ENCODE results near the gene ZNF782. TPM values are rescaled to one million over a fixed set of nuclear protein-coding genes. Genes with fewer than 3 reads are reported as not detected.
"Not testable (repeated sequence)": the region's sequence is repeated elsewhere in the genome, so short reads cannot be mapped to it uniquely, and the experiment has no call there.

ZNF782 gene
- total RNA-seq, 1 donor, result 5.4 TPM

DNA sequence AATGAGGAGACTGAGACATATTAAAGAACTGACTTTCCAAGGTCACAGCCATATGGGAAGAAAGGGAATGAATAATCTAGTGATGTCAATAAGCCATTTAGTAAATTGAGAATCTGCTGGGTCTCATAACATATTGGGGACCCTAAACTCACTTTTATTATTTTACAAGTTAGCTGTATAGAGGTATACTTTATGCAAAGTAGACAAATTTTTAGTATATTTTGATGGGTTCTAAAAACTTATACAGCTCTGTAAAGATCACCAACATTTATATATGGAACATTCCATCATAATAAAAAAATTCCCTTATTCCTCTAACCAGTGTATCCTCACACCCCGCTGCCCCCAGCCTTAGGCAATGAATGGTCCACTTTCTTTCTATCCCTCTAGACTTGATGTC lies 40.7 kb downstream of the ZNF782 start:
- no peaks in the 10 kb centered on the region for H3K36me3 ChIP-seq (ENCODE audit: insufficient read depth, low read length)
- no peak for DNase-seq (ENCODE audit: insufficient read length, low spot score, missing footprints)
- no peaks in the 10 kb centered on the region for H3K79me2 ChIP-seq (ENCODE audit: insufficient read depth, low read length)
- H3K4me3 ChIP-seq (ENCODE audit: insufficient read depth, low read length), result no peak overlapping the region
- no peak overlapping the region for H3K27ac ChIP-seq (ENCODE audit: low read depth, low read length)
- H2AFZ ChIP-seq (ENCODE audit: low read length), result no peak overlapping the region
- TF ChIP-seq, protein P1, sequence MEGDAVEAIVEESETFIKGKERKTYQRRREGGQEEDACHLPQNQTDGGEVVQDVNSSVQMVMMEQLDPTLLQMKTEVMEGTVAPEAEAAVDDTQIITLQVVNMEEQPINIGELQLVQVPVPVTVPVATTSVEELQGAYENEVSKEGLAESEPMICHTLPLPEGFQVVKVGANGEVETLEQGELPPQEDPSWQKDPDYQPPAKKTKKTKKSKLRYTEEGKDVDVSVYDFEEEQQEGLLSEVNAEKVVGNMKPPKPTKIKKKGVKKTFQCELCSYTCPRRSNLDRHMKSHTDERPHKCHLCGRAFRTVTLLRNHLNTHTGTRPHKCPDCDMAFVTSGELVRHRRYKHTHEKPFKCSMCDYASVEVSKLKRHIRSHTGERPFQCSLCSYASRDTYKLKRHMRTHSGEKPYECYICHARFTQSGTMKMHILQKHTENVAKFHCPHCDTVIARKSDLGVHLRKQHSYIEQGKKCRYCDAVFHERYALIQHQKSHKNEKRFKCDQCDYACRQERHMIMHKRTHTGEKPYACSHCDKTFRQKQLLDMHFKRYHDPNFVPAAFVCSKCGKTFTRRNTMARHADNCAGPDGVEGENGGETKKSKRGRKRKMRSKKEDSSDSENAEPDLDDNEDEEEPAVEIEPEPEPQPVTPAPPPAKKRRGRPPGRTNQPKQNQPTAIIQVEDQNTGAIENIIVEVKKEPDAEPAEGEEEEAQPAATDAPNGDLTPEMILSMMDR (IDR thresholded peaks at IDR 0.05; ENCODE audit: extremely low read depth, low read depth, low read length), result no peak
- no peaks in the 10 kb centered on the region for H3K27me3 ChIP-seq (ENCODE audit: insufficient read depth, low read length)
- H3K4me1 ChIP-seq (ENCODE audit: insufficient read depth, low read length), result no peaks in the 10 kb centered on the region
- H4K20me1 ChIP-seq (ENCODE audit: insufficient read depth, low read length), result no peaks in the 10 kb centered on the region
- no peak overlapping the region for H3K4me2 ChIP-seq (ENCODE audit: insufficient read depth, low read length)
- H3K9me3 ChIP-seq (ENCODE audit: low read depth, low read length), result peaks cover 29% of the 10 kb centered on the region

DNA sequence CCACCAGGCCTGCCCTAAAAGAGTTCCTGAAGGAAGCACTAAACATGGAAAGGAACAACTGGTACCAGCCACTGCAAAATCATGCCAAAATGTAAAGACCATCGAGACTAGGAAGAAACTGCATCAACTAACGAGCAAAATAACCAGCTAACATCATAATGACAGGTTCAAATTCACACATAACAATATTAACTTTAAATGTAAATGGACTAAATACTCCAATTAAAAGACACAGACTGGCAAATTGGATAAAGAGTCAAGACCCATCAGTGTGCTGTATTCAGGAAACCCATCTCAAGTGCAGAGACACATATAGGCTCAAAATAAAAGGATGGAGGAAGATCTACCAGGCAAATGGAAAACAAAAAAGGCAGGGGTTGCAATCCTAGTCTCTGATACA lies 55.4 kb downstream of the ZNF782 start:
- not testable (repeated sequence) for DNase-seq (ENCODE audit: insufficient read length, low spot score, missing footprints); H2AFZ ChIP-seq (ENCODE audit: low read length); H3K36me3 ChIP-seq (ENCODE audit: insufficient read depth, low read length); H3K79me2 ChIP-seq (ENCODE audit: insufficient read depth, low read length); H3K4me3 ChIP-seq (ENCODE audit: insufficient read depth, low read length); H4K20me1 ChIP-seq (ENCODE audit: insufficient read depth, low read length); H3K4me2 ChIP-seq (ENCODE audit: insufficient read depth, low read length); H3K27me3 ChIP-seq (ENCODE audit: insufficient read depth, low read length); H3K4me1 ChIP-seq (ENCODE audit: insufficient read depth, low read length); H3K27ac ChIP-seq (ENCODE audit: low read depth, low read length)
- peaks cover 20% of the 10 kb centered on the region for H3K9me3 ChIP-seq (ENCODE audit: low read depth, low read length)

DNA sequence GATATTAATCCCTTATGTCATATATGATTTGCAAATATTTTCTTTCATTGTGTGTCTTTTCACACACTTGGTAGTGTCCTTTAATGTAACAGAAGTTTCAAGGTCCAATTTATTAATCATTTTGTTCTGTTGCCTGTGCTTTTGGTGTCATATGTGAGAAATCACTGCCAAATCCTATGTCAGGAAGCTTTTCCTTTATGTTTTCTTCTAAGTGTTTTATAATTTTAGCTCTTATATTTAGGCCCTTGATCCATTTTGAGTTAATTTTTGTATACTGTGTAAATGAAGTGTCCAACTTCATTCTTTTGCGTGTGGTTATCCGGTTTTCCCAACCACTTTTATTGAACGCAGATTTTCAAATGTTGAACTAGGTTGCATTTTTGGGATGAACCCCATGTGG lies 70.3 kb downstream of the ZNF782 start:
- Histone ChIP-seq H3K9me3 (ENCODE audit: low read depth, low read length) (no peaks in the 10 kb centered on the region), H3K4me2 (ENCODE audit: insufficient read depth, low read length) (no peak overlapping the region), H2AFZ (ENCODE audit: low read length) (no peak overlapping the region), H3K4me3 (ENCODE audit: insufficient read depth, low read length) (no peak overlapping the region), H3K36me3 (ENCODE audit: insufficient read depth, low read length) (no peaks in the 10 kb centered on the region), H3K4me1 (ENCODE audit: insufficient read depth, low read length) (peaks cover under 1% of the 10 kb centered on the region), H4K20me1 (ENCODE audit: insufficient read depth, low read length) (no peaks in the 10 kb centered on the region), H3K27ac (ENCODE audit: low read depth, low read length) (no peak overlapping the region), H3K79me2 (ENCODE audit: insufficient read depth, low read length) (no peaks in the 10 kb centered on the region), H3K27me3 (ENCODE audit: insufficient read depth, low read length) (no peaks in the 10 kb centered on the region)
- no peak for DNase-seq (ENCODE audit: insufficient read length, low spot score, missing footprints)
- TF ChIP-seq, protein P1 (IDR thresholded peaks at IDR 0.05; ENCODE audit: extremely low read depth, low read depth, low read length), result no peak

DNA sequence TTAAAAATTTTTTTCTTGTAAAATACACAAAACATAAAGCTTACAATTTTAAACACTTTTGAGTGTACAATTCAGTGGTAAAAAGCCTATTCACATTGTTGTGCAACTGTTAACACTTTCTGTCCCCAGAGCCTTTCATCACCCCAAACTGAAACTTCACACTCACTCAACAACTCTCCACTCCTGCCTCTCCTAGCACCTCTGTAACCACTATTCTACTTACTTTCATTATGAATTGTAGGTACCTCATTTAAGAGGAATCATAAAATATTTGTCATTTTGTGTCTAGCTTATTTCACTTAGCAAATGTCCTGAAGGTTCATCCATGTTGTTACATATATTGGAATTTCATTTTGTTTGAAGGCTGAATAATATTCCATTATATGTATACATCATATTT lies 72.1 kb downstream of the ZNF782 start:
- no peak overlapping the region for H3K27ac ChIP-seq (ENCODE audit: low read depth, low read length)
- no peak for DNase-seq (ENCODE audit: insufficient read length, low spot score, missing footprints)
- TF ChIP-seq, protein P1 (IDR thresholded peaks at IDR 0.05; ENCODE audit: extremely low read depth, low read depth, low read length), result no peak
- no peak overlapping the region for H2AFZ ChIP-seq (ENCODE audit: low read length)
- no peaks in the 10 kb centered on the region for H3K27me3 ChIP-seq (ENCODE audit: insufficient read depth, low read length)
- H4K20me1 ChIP-seq (ENCODE audit: insufficient read depth, low read length), result no peaks in the 10 kb centered on the region
- peaks cover 7% of the 10 kb centered on the region for H3K4me1 ChIP-seq (ENCODE audit: insufficient read depth, low read length)
- H3K79me2 ChIP-seq (ENCODE audit: insufficient read depth, low read length), result peaks cover 8% of the 10 kb centered on the region
- no peaks in the 10 kb centered on the region for H3K36me3 ChIP-seq (ENCODE audit: insufficient read depth, low read length)
- H3K4me3 ChIP-seq (ENCODE audit: insufficient read depth, low read length), result no peak overlapping the region
- no peak overlapping the region for H3K4me2 ChIP-seq (ENCODE audit: insufficient read depth, low read length)
- H3K9me3 ChIP-seq (ENCODE audit: low read depth, low read length), result no peaks in the 10 kb centered on the region
